HG03342 (cell line): ENCODE data around the gene FBLN7.

Experiments used
- ATAC-seq: cut with Tn5 transposase; IDR thresholded peaks from one replicate; pipeline ENCODE4 v1.9.1; 2021; ENCODE audit warnings: mild to moderate bottlenecking, moderate library complexity; ENCODE audit not compliant: unreplicated experiment

Gene FBLN7

GRCh38 chr2:112140899-112141625, 2.9 kb downstream of the FBLN7 start:
- ATAC-seq = no peak

GRCh38 chr2:112141626-112142007, 3.4 kb downstream of the FBLN7 start:
- no peak for ATAC-seq

GRCh38 chr2:112142525-112143078, 4.4 kb downstream of the FBLN7 start:
- ATAC-seq = no peak

GRCh38 chr2:112143150-112143549, 5.0 kb downstream of the FBLN7 start:
- ATAC-seq = no peak

GRCh38 chr2:112144966-112145365, 6.8 kb downstream of the FBLN7 start:
- no peak for ATAC-seq

GRCh38 chr2:112147382-112148168, 9.4 kb downstream of the FBLN7 start:
- ATAC-seq = no peak

- ATAC-seq = no peak
Observed at GRCh38 chr2:112148477-112148876, 10.3 kb downstream of the FBLN7 start.

GRCh38 chr2:112149194-112149593, 11.0 kb downstream of the FBLN7 start:
- ATAC-seq = no peak

- ATAC-seq = no peak
Observed at GRCh38 chr2:112149866-112150435, 11.8 kb downstream of the FBLN7 start.

- no peak for ATAC-seq
Observed at GRCh38 chr2:112150447-112150846, 12.3 kb downstream of the FBLN7 start.

- no peak for ATAC-seq
Observed at GRCh38 chr2:112150851-112151250, 12.7 kb downstream of the FBLN7 start.

- no peak for ATAC-seq
Observed at GRCh38 chr2:112151271-112151670, 13.1 kb downstream of the FBLN7 start.

GRCh38 chr2:112151701-112152440, 13.7 kb downstream of the FBLN7 start:
- ATAC-seq = no peak

- ATAC-seq = no peak
Observed at GRCh38 chr2:112152476-112153178, 14.4 kb downstream of the FBLN7 start.

GRCh38 chr2:112153179-112153490, 14.9 kb downstream of the FBLN7 start:
- no peak for ATAC-seq

GRCh38 chr2:112153501-112153900, 15.3 kb downstream of the FBLN7 start:
- ATAC-seq = no peak

GRCh38 chr2:112154246-112155117, 16.3 kb downstream of the FBLN7 start:
- no peak for ATAC-seq

GRCh38 chr2:112155331-112156151, 17.4 kb downstream of the FBLN7 start:
- ATAC-seq = no peak
